DND-41 (cell line): Measurements from ENCODE around the gene FXYD3.

ENCODE experiments used
- ATAC-seq: fragments of 200-7000 bp; cut with Tn5 transposase; 3 replicates; pipeline ENCODE4 v1.9.1; 2021; ENCODE audit warnings: low read depth; ENCODE audit not compliant: insufficient read depth
- DNase-seq: peaks from one replicate; pipeline ENCODE4 v3.0.0-alpha.2; 2020
- H2AFZ ChIP-seq: 2 replicates; pipeline ENCODE4 v1.6.0; 2012; ENCODE audit warnings: low read depth, low read length
- H3K27ac ChIP-seq: 2 replicates; pipeline ENCODE4 v1.5.1; 2012; ENCODE audit warnings: low read length, inconsistent platforms
- H3K27me3 ChIP-seq: fragments of 200-600 bp; sonication (generic); 2 replicates; pipeline ENCODE4 v1.6.0; 2012; ENCODE audit warnings: low read length, mild to moderate bottlenecking, inconsistent platforms; ENCODE audit not compliant: insufficient read depth, poor library complexity
- H3K36me3 ChIP-seq: 2 replicates; pipeline ENCODE4 v1.5.1; 2012; ENCODE audit warnings: low read length, inconsistent platforms; ENCODE audit not compliant: insufficient read depth
- H3K4me1 ChIP-seq: 2 replicates; pipeline ENCODE4 v1.5.1; 2012; ENCODE audit warnings: mild to moderate bottlenecking, low read length; ENCODE audit not compliant: insufficient read depth
- H3K4me2 ChIP-seq: 2 replicates; pipeline ENCODE4 v1.6.0; 2012; ENCODE audit warnings: mild to moderate bottlenecking, moderate library complexity, low read length, inconsistent platforms; ENCODE audit not compliant: insufficient read depth
- H3K4me3 ChIP-seq, 2 experiments: fragments of 200-600 bp in 1 of 2; shearing (Covaris generic) in 1 of 2; 2 replicates each; pipeline ENCODE4 v1.5.1; 2012 to 2016; ENCODE audit warnings: inconsistent platforms in 2 of 2, low read length in 2 of 2, mild to moderate bottlenecking in 2 of 2, low read depth in 1 of 2, moderate library complexity in 1 of 2
- H3K79me2 ChIP-seq: 2 replicates; pipeline ENCODE4 v1.6.0; 2012; ENCODE audit warnings: low read length, inconsistent platforms; ENCODE audit not compliant: insufficient read depth
- H3K9ac ChIP-seq: 2 replicates; pipeline ENCODE4 v1.6.0; 2012; ENCODE audit warnings: low read depth, mild to moderate bottlenecking, inconsistent platforms, low read length, moderate library complexity
- H3K9me3 ChIP-seq: 2 replicates; pipeline ENCODE4 v1.5.1; 2012; ENCODE audit warnings: low read length, moderate library complexity, mild to moderate bottlenecking, inconsistent platforms; ENCODE audit not compliant: insufficient read depth, severe bottlenecking
- H4K20me1 ChIP-seq: 2 replicates; pipeline ENCODE4 v1.6.0; 2012; ENCODE audit warnings: low read length; ENCODE audit not compliant: insufficient read depth
- EZH2 ChIP-seq: IDR thresholded peaks from 3 replicates; pipeline ENCODE4 v1.6.1; 2012; ENCODE audit warnings: borderline replicate concordance, low read depth, mild to moderate bottlenecking, moderate library complexity, low read length, inconsistent platforms; ENCODE audit not compliant: severe bottlenecking
- TF ChIP-seq, protein P1 (sequence below): IDR thresholded peaks from 2 replicates; pipeline ENCODE4 v1.5.1; 2012; ENCODE audit warnings: borderline replicate concordance, low read length, moderate library complexity, mild to moderate bottlenecking; ENCODE audit not compliant: poor library complexity, severe bottlenecking; ENCODE audit errors: extremely low read depth

The FXYD3 gene

DNA sequence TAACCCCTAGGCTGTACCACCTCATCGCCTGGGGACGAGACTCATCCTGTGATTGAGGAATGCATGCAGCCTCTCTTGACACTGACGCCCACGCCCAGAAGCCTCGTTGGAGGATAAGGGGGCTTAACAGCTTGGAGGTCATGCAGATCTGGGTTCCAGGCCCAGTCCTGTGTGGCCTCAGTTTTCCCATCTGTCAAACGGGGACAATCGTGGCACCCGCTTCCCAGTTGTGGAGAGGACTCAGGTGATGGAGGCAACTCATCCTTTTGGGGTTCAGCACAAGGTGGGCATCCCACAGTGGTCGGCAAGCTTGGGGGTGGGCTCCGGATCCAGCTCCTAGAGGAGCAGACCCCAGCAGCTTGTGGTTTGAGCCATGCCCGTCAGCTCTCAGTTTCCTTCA is 20.6 kb downstream of the FXYD3 start:
- Histone ChIP-seq H3K9me3 (no peaks in the 10 kb centered on the region), H3K9ac (no peak overlapping the region), H3K79me2 (no peaks in the 10 kb centered on the region), H3K4me2 (no peak overlapping the region), H3K36me3 (no peaks in the 10 kb centered on the region), H4K20me1 (peaks cover 9% of the 10 kb centered on the region; the same call in 1 of the 2 replicates), H3K27me3 (no peaks in the 10 kb centered on the region), H2AFZ (no peak overlapping the region), H3K4me3 (no peak overlapping the region), H3K27ac (no peak overlapping the region), H3K4me1 (peaks cover 7% of the 10 kb centered on the region)
- no peak for DNase-seq
- TF ChIP-seq EZH2, result no peak
- TF ChIP-seq, protein P1, sequence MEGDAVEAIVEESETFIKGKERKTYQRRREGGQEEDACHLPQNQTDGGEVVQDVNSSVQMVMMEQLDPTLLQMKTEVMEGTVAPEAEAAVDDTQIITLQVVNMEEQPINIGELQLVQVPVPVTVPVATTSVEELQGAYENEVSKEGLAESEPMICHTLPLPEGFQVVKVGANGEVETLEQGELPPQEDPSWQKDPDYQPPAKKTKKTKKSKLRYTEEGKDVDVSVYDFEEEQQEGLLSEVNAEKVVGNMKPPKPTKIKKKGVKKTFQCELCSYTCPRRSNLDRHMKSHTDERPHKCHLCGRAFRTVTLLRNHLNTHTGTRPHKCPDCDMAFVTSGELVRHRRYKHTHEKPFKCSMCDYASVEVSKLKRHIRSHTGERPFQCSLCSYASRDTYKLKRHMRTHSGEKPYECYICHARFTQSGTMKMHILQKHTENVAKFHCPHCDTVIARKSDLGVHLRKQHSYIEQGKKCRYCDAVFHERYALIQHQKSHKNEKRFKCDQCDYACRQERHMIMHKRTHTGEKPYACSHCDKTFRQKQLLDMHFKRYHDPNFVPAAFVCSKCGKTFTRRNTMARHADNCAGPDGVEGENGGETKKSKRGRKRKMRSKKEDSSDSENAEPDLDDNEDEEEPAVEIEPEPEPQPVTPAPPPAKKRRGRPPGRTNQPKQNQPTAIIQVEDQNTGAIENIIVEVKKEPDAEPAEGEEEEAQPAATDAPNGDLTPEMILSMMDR, result no peak
- ATAC-seq, result no peak

DNA sequence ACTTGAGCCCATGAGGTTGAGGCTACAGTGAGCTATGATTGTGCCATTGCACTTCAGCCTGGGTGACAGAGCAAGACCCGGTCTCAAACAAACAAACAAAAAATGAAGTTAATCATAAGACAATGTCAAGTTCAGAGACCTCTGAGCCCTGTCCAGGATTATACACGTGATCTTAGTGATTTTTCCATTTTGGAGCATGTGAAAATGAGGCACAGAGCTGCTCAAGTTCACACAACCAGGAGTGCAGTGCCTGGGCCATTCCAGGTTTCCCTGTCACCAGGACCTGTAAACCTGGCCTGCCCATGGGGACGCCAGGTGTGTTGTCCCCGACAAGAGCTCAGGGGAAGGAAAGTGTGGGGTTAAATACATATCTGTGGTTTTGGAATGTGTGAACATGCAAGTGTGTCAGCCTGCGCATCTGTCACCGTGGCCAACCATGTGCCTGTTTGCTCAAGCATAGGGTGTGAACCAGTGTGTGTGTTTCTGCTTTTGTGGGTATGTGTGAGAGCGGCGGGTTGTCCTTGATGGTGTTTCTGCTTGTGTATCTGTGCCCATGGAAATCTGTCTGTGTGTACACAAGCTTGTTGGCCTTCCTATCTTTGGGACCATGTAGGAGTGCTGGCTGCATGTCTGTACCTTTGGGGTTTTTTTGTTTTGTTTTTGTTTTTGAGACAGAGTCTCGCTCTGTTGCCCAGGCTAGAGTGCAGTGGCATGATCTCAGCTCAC is 21.5 kb downstream of the FXYD3 start:
- ATAC-seq, result no peak
- Histone ChIP-seq H4K20me1 (peaks cover 9% of the 10 kb centered on the region; the same call in 1 of the 2 replicates), H3K9me3 (no peaks in the 10 kb centered on the region), H3K4me3 (no peak overlapping the region), H2AFZ (no peak overlapping the region), H3K27ac (no peak overlapping the region), H3K9ac (no peak overlapping the region), H3K4me2 (no peak overlapping the region), H3K79me2 (no peaks in the 10 kb centered on the region), H3K27me3 (peaks cover 3% of the 10 kb centered on the region), H3K36me3 (no peaks in the 10 kb centered on the region), H3K4me1 (peaks cover 11% of the 10 kb centered on the region)
- no peak for DNase-seq
- TF ChIP-seq, protein P1, result no peak
- no peak for TF ChIP-seq EZH2

DNA sequence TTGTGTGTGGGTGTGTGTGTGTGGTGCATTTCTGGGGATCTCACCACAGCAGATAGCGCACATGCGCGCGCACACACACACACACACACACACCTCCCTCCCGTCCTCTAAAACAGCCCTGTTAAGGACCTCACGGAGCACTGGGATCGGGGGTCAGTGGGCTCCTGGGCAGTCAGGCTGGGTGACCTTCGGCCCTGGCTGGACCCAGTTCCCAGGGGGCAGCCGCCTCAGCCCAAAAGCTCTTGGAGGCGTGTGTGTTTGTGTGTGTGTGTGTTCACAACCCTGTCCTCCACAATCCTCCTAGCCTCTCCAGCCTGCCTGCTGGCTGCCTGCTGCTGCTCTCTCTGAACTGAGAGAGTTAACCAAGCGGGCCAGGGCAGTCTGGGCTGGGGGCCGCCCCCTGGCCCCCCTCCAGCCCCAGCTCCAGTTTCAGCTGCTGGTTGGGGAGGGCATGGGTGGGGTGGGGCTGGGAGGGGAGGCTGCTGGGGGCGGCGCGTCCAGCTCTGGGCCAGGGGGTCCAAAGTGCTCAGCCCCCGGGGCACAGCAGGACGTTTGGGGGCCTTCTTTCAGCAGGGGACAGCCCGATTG is 22.8 kb downstream of the FXYD3 start, which contains the start of gene FXYD1:
FXYD1 (plus strand) TSS at position 520 of the 588 bp plus-strand sequence. CDS start 1,256 bp downstream, outside the sequence.
- no peak within 1 kb of the TSS for H3K4me3 ChIP-seq
- no peak within 1 kb of the TSS for H2AFZ ChIP-seq
- H3K4me2 ChIP-seq, result no peak within 1 kb of the TSS
- H3K4me1 ChIP-seq, result peaks cover 11% of the 10 kb centered on the region
- H4K20me1 ChIP-seq, result peaks cover 9% of the 10 kb centered on the region; the same call in 1 of the 2 replicates
- no peaks in the 10 kb centered on the region for H3K36me3 ChIP-seq
- H3K9me3 ChIP-seq, result no peaks in the 10 kb centered on the region
- DNase-seq, result no peak
- ATAC-seq, result no peak
- H3K79me2 ChIP-seq, result no peaks in the 10 kb centered on the region
- H3K27ac ChIP-seq, result no peak within 1 kb of the TSS
- TF ChIP-seq EZH2, result no peak
- TF ChIP-seq, protein P1, result no peak
- H3K9ac ChIP-seq, result no peak within 1 kb of the TSS
- H3K27me3 ChIP-seq, result peaks cover 3% of the 10 kb centered on the region
